GM12864 (cell line): ENCODE measurements around the gene SIX5.

Experiments used
- DNase-seq: peaks from one replicate; pipeline ENCODE4 v3.0.0-alpha.2; 2011; ENCODE audit warnings: low read depth
- H3K4me3 ChIP-seq: 2 replicates; pipeline ENCODE4 v1.5.1; 2011; ENCODE audit warnings: mild to moderate bottlenecking, low read depth, low read length, control low read depth
- CTCF ChIP-seq: IDR thresholded peaks from 2 replicates; pipeline ENCODE4 v1.5.1; 2011; ENCODE audit warnings: low read depth, mild to moderate bottlenecking, moderate library complexity, low read length, control low read depth, inconsistent platforms; ENCODE audit errors: missing control alignments

Gene SIX5

GRCh38 chr19:45768984-45769782, at the start of gene SIX5:
SIX5 (minus strand) TSS chr19:45769252; CDS start chr19:45768844, 408 bp downstream.
- no peak for TF ChIP-seq CTCF
- peak; percentile 87 for DNase-seq
- H3K4me3 ChIP-seq = peak within 1 kb of the TSS; percentile 65

- no peak for DNase-seq
- no peak for TF ChIP-seq CTCF
- H3K4me3 ChIP-seq = no peak overlapping the region
Measured at GRCh38 chr19:45817725-45818301, 48.8 kb upstream of the SIX5 start.

- peak; percentile 83 for DNase-seq
- no peak overlapping the region for H3K4me3 ChIP-seq
- peak; percentile 97 for TF ChIP-seq CTCF
Measured at GRCh38 chr19:45817010-45817724, 48.1 kb upstream of the SIX5 start.

GRCh38 chr19:45816236-45817009, 47.4 kb upstream of the SIX5 start:
- DNase-seq = no peak
- H3K4me3 ChIP-seq = no peak overlapping the region
- no peak for TF ChIP-seq CTCF

- DNase-seq = no peak
- TF ChIP-seq CTCF = no peak
Measured at GRCh38 chr19:45815481-45816216, 46.6 kb upstream of the SIX5 start.

GRCh38 chr19:45814851-45815480, 45.9 kb upstream of the SIX5 start, which contains the start of gene RSPH6A:
RSPH6A (minus strand) TSS chr19:45815308; CDS start chr19:45815176, 132 bp downstream.
- no peak for TF ChIP-seq CTCF
- DNase-seq = no peak
- H3K4me3 ChIP-seq = no peak within 1 kb of the TSS

More at GRCh38 chr19:45815481-45816216, 46.6 kb upstream of the SIX5 start:
- H3K4me3 ChIP-seq = no peak overlapping the region
